ENCODE results near the gene SGSM1.

SGSM1 gene

GRCh38 chr22:24867323-24868022 lies 61.5 kb downstream of the SGSM1 start:
- DNase-seq = no peak
- Histone ChIP-seq H3K9me3 (ENCODE audit: insufficient read depth, low read length, severe bottlenecking) (no peaks in the 10 kb centered on the region), H3K4me2 (ENCODE audit: insufficient read depth, low read length) (no peak overlapping the region), H3K36me3 (ENCODE audit: insufficient read depth, low read length) (no peaks in the 10 kb centered on the region), H4K20me1 (ENCODE audit: insufficient read depth, low read length) (no peaks in the 10 kb centered on the region; the same call in 1 of the 2 replicates), H3K79me2 (ENCODE audit: insufficient read depth, low read length) (no peaks in the 10 kb centered on the region), H3K27me3 (ENCODE audit: insufficient read depth, low read length, poor library complexity) (peaks cover 5% of the 10 kb centered on the region), H3K4me1 (ENCODE audit: insufficient read depth, low read length) (no peaks in the 10 kb centered on the region), H3K27ac (ENCODE audit: low read length) (no peak overlapping the region), H3K9ac (ENCODE audit: low read depth, low read length) (no peak overlapping the region), H2AFZ (ENCODE audit: low read depth, low read length) (no peak overlapping the region), H3K4me3 (ENCODE audit: low read depth in 1 of 2, low read length in 2 of 2) (no peak overlapping the region)
- no peak for ATAC-seq (ENCODE audit: insufficient read depth, low read depth)
- TF ChIP-seq EZH2 (IDR thresholded peaks at IDR 0.05; ENCODE audit: borderline replicate concordance, low read depth, low read length, severe bottlenecking) = no peak
- no peak for TF ChIP-seq CTCF (IDR thresholded peaks at IDR 0.05; ENCODE audit: borderline replicate concordance, extremely low read depth, low read length, poor library complexity, severe bottlenecking)

GRCh38 chr22:24868979-24869378 lies 63.0 kb downstream of the SGSM1 start:
- H3K9ac ChIP-seq (ENCODE audit: low read depth, low read length) = no peak overlapping the region
- H3K79me2 ChIP-seq (ENCODE audit: insufficient read depth, low read length) = no peaks in the 10 kb centered on the region
- no peaks in the 10 kb centered on the region for H3K36me3 ChIP-seq (ENCODE audit: insufficient read depth, low read length)
- H3K27ac ChIP-seq (ENCODE audit: low read length) = no peak overlapping the region
- no peaks in the 10 kb centered on the region for H3K4me1 ChIP-seq (ENCODE audit: insufficient read depth, low read length)
- H3K9me3 ChIP-seq (ENCODE audit: insufficient read depth, low read length, severe bottlenecking) = no peaks in the 10 kb centered on the region
- TF ChIP-seq EZH2 (IDR thresholded peaks at IDR 0.05; ENCODE audit: borderline replicate concordance, low read depth, low read length, severe bottlenecking) (no peak), CTCF (IDR thresholded peaks at IDR 0.05; ENCODE audit: borderline replicate concordance, extremely low read depth, low read length, poor library complexity, severe bottlenecking) (no peak)
- DNase-seq (no peak), ATAC-seq (ENCODE audit: insufficient read depth, low read depth) (no peak)
- H2AFZ ChIP-seq (ENCODE audit: low read depth, low read length) = no peak overlapping the region
- H3K27me3 ChIP-seq (ENCODE audit: insufficient read depth, low read length, poor library complexity) = peaks cover 3% of the 10 kb centered on the region
- no peaks in the 10 kb centered on the region; the same call in 1 of the 2 replicates for H4K20me1 ChIP-seq (ENCODE audit: insufficient read depth, low read length)
- H3K4me2 ChIP-seq (ENCODE audit: insufficient read depth, low read length) = no peak overlapping the region
- no peak overlapping the region for H3K4me3 ChIP-seq (ENCODE audit: low read depth in 1 of 2, low read length in 2 of 2)

GRCh38 chr22:24871611-24872205 lies 65.7 kb downstream of the SGSM1 start:
- Histone ChIP-seq H2AFZ (ENCODE audit: low read depth, low read length) (no peak overlapping the region), H3K4me2 (ENCODE audit: insufficient read depth, low read length) (no peak overlapping the region), H3K4me1 (ENCODE audit: insufficient read depth, low read length) (no peaks in the 10 kb centered on the region), H3K79me2 (ENCODE audit: insufficient read depth, low read length) (no peaks in the 10 kb centered on the region), H3K9ac (ENCODE audit: low read depth, low read length) (no peak overlapping the region), H3K36me3 (ENCODE audit: insufficient read depth, low read length) (no peaks in the 10 kb centered on the region), H3K4me3 (ENCODE audit: low read depth in 1 of 2, low read length in 2 of 2) (no peak overlapping the region), H3K27ac (ENCODE audit: low read length) (no peak overlapping the region), H4K20me1 (ENCODE audit: insufficient read depth, low read length) (no peaks in the 10 kb centered on the region; the same call in 1 of the 2 replicates), H3K9me3 (ENCODE audit: insufficient read depth, low read length, severe bottlenecking) (peaks cover 3% of the 10 kb centered on the region), H3K27me3 (ENCODE audit: insufficient read depth, low read length, poor library complexity) (no peaks in the 10 kb centered on the region)
- TF ChIP-seq CTCF (IDR thresholded peaks at IDR 0.05; ENCODE audit: borderline replicate concordance, extremely low read depth, low read length, poor library complexity, severe bottlenecking) (no peak), EZH2 (IDR thresholded peaks at IDR 0.05; ENCODE audit: borderline replicate concordance, low read depth, low read length, severe bottlenecking) (no peak)
- DNase-seq (peak; percentile 57), ATAC-seq (ENCODE audit: insufficient read depth, low read depth) (peak; percentile 70)

All from DND-41 (cell line).